Measurements from ENCODE around the gene NRG4.
A peak's percentile ranks its signal among the peaks of the same experiment; 100 is the strongest.

NRG4 gene

GRCh38 chr15:76011627-76012551 lies at the start of gene NRG4:
Gene NRG4 (minus strand): TSS chr15:76012424. CDS start chr15:76011230, 1,194 bp downstream.
- Histone ChIP-seq H3K4me2 (ENCODE audit: insufficient read depth, low read length) (no peak within 1 kb of the TSS), H3K4me1 (ENCODE audit: insufficient read depth, low read length) (no peaks in the 10 kb centered on the region), H4K20me1 (ENCODE audit: insufficient read depth, low read length) (no peaks in the 10 kb centered on the region), H3K27ac (ENCODE audit: low read length) (no peak within 1 kb of the TSS), H3K9me3 (ENCODE audit: insufficient read depth, low read length, severe bottlenecking) (no peaks in the 10 kb centered on the region), H3K36me3 (ENCODE audit: insufficient read depth, low read length) (no peaks in the 10 kb centered on the region), H3K4me3 (ENCODE audit: low read depth in 1 of 2, low read length in 2 of 2) (no peak within 1 kb of the TSS), H3K27me3 (ENCODE audit: insufficient read depth, low read length, poor library complexity) (peaks cover 9% of the 10 kb centered on the region), H2AFZ (ENCODE audit: low read depth, low read length) (no peak within 1 kb of the TSS), H3K9ac (ENCODE audit: low read depth, low read length) (no peak within 1 kb of the TSS), H3K79me2 (ENCODE audit: insufficient read depth, low read length) (no peaks in the 10 kb centered on the region)
- ATAC-seq (ENCODE audit: insufficient read depth, low read depth): no peak
- DNase-seq: no peak
- no peak for TF ChIP-seq EZH2 (IDR thresholded peaks at IDR 0.05; ENCODE audit: borderline replicate concordance, low read depth, low read length, severe bottlenecking)
- TF ChIP-seq CTCF (IDR thresholded peaks at IDR 0.05; ENCODE audit: borderline replicate concordance, extremely low read depth, low read length, poor library complexity, severe bottlenecking): no peak

GRCh38 chr15:76061700-76062099 lies 49.5 kb upstream of the NRG4 start:
- H3K36me3 ChIP-seq (ENCODE audit: insufficient read depth, low read length): no peaks in the 10 kb centered on the region
- ATAC-seq (ENCODE audit: insufficient read depth, low read depth) (no peak), DNase-seq (no peak)
- TF ChIP-seq CTCF (IDR thresholded peaks at IDR 0.05; ENCODE audit: borderline replicate concordance, extremely low read depth, low read length, poor library complexity, severe bottlenecking) (no peak), EZH2 (IDR thresholded peaks at IDR 0.05; ENCODE audit: borderline replicate concordance, low read depth, low read length, severe bottlenecking) (no peak)
- H3K4me1 ChIP-seq (ENCODE audit: insufficient read depth, low read length): peaks cover 19% of the 10 kb centered on the region
- no peak overlapping the region for H3K4me3 ChIP-seq (ENCODE audit: low read depth in 1 of 2, low read length in 2 of 2)
- H3K27me3 ChIP-seq (ENCODE audit: insufficient read depth, low read length, poor library complexity): peaks cover 65% of the 10 kb centered on the region
- no peaks in the 10 kb centered on the region for H3K9me3 ChIP-seq (ENCODE audit: insufficient read depth, low read length, severe bottlenecking)
- H4K20me1 ChIP-seq (ENCODE audit: insufficient read depth, low read length): no peaks in the 10 kb centered on the region
- no peak overlapping the region for H3K9ac ChIP-seq (ENCODE audit: low read depth, low read length)
- H3K27ac ChIP-seq (ENCODE audit: low read length): no peak overlapping the region
- no peak overlapping the region for H2AFZ ChIP-seq (ENCODE audit: low read depth, low read length)
- no peaks in the 10 kb centered on the region for H3K79me2 ChIP-seq (ENCODE audit: insufficient read depth, low read length)
- H3K4me2 ChIP-seq (ENCODE audit: insufficient read depth, low read length): no peak overlapping the region

- Histone ChIP-seq H4K20me1 (ENCODE audit: insufficient read depth, low read length) (no peaks in the 10 kb centered on the region), H3K36me3 (ENCODE audit: insufficient read depth, low read length) (no peaks in the 10 kb centered on the region), H3K4me1 (ENCODE audit: insufficient read depth, low read length) (peaks cover 19% of the 10 kb centered on the region), H3K27me3 (ENCODE audit: insufficient read depth, low read length, poor library complexity) (peaks cover 60% of the 10 kb centered on the region), H3K4me2 (ENCODE audit: insufficient read depth, low read length) (peak overlapping the region; percentile 66), H3K9me3 (ENCODE audit: insufficient read depth, low read length, severe bottlenecking) (no peaks in the 10 kb centered on the region), H3K79me2 (ENCODE audit: insufficient read depth, low read length) (no peaks in the 10 kb centered on the region), H3K4me3 (ENCODE audit: low read depth in 1 of 2, low read length in 2 of 2) (peak overlapping the region in 1 of 2 experiments; percentile 42; a peak in 2 of 4 replicates), H3K27ac (ENCODE audit: low read length) (no peak overlapping the region), H3K9ac (ENCODE audit: low read depth, low read length) (no peak overlapping the region), H2AFZ (ENCODE audit: low read depth, low read length) (no peak overlapping the region; the same call in 1 of the 2 replicates)
- TF ChIP-seq CTCF (IDR thresholded peaks at IDR 0.05; ENCODE audit: borderline replicate concordance, extremely low read depth, low read length, poor library complexity, severe bottlenecking) (no peak), EZH2 (IDR thresholded peaks at IDR 0.05; ENCODE audit: borderline replicate concordance, low read depth, low read length, severe bottlenecking) (peak; percentile 85)
- ATAC-seq (ENCODE audit: insufficient read depth, low read depth): peak; percentile 59
- DNase-seq: peak; percentile 31
These were observed 48.1 kb upstream of the NRG4 start for GRCh38 chr15:76060118-76060989.
